HepG2 (cell line): Measurements from ENCODE around the gene SMIM36. TPM values are rescaled to one million over a fixed set of nuclear protein-coding genes. Genes with fewer than 3 reads are reported as not detected.
A peak's percentile ranks its signal among the peaks of the same experiment; 100 is the strongest.

Experiments used
- CBX5 ChIP-seq: sonication (generic); formaldehyde crosslinking; IDR thresholded peaks from 2 replicates; pipeline ENCODE4 v1.4.0; 2020; ENCODE audit warnings: missing genetic modification reagents, borderline replicate concordance
- CREB1 ChIP-seq, 2 experiments: fragments of 450-650 bp in 1 of 2; IDR thresholded peaks; 2 replicates each; pipeline ENCODE4 v1.6.1; 2016 to 2017; ENCODE audit warnings: control low read depth in 1 of 2, mild to moderate bottlenecking in 1 of 2, missing compliant biosample characterization in 1 of 2, missing genetic modification characterization in 1 of 2
- E2F1 ChIP-seq: sonication (generic); formaldehyde crosslinking; IDR thresholded peaks from 2 replicates; pipeline ENCODE4 v1.5.0; 2020; ENCODE audit warnings: missing genetic modification reagents
- ELF4 ChIP-seq: sonication (generic); formaldehyde crosslinking; IDR thresholded peaks from 2 replicates; pipeline ENCODE4 v1.5.0; 2020; ENCODE audit warnings: missing genetic modification reagents, mild to moderate bottlenecking, moderate library complexity, borderline replicate concordance
- EP300 ChIP-seq, 3 experiments: sonication (generic) in 1 of 3; formaldehyde crosslinking in 1 of 3; IDR thresholded peaks; 2 replicates each; pipeline versions ENCODE4 v1.5.1 to v1.6.1; 2011 to 2020; ENCODE audit warnings: low read depth in 2 of 3, low read length in 2 of 3, borderline replicate concordance in 1 of 3, improper control_type of control experiment in 1 of 3, mild to moderate bottlenecking in 1 of 3, missing genetic modification reagents in 1 of 3, moderate library complexity in 1 of 3
- HNF1A ChIP-seq, 2 experiments: sonication (generic) in 1 of 2; formaldehyde crosslinking in 1 of 2; IDR thresholded peaks; 2 replicates each; pipeline versions ENCODE4 v1.4.0 to v1.6.1; 2016 to 2020; ENCODE audit warnings: borderline replicate concordance in 1 of 2, low read depth in 1 of 2, mild to moderate bottlenecking in 1 of 2, missing genetic modification reagents in 1 of 2
- RXRA ChIP-seq: sonication (generic); formaldehyde crosslinking; IDR thresholded peaks from 2 replicates; pipeline ENCODE4 v1.5.1; 2020; ENCODE audit warnings: missing genetic modification reagents
- SP1 ChIP-seq, 2 experiments: fragments of 450-650 bp in 1 of 2; sonication (generic) in 1 of 2; formaldehyde crosslinking in 1 of 2; IDR thresholded peaks; 2 replicates each; pipeline versions ENCODE4 v1.4.0 to v1.6.1; 2016 to 2020; ENCODE audit warnings: missing genetic modification reagents in 1 of 2
- TRIM22 ChIP-seq: fragments of 450-650 bp; IDR thresholded peaks from 2 replicates; pipeline ENCODE4 v1.6.1; 2017
- TRIM24 ChIP-seq: sonication (generic); formaldehyde crosslinking; IDR thresholded peaks from 2 replicates; pipeline ENCODE4 v1.8.0; 2022; ENCODE audit warnings: mild to moderate bottlenecking, missing genetic modification reagents
- ZBTB44 ChIP-seq: sonication (generic); formaldehyde crosslinking; IDR thresholded peaks from 2 replicates; pipeline ENCODE4 v1.4.0; 2020; ENCODE audit warnings: missing genetic modification reagents
- ZC3H4 ChIP-seq: sonication (generic); formaldehyde crosslinking; IDR thresholded peaks from 2 replicates; pipeline ENCODE4 v1.4.0; 2020; ENCODE audit warnings: missing genetic modification reagents, borderline replicate concordance
- ZNF101 ChIP-seq: sonication (generic); formaldehyde crosslinking; IDR thresholded peaks from 2 replicates; pipeline ENCODE4 v1.4.0; 2020; ENCODE audit warnings: mild to moderate bottlenecking, low read depth, missing genetic modification reagents, borderline replicate concordance
- ZNF503 ChIP-seq: sonication (generic); formaldehyde crosslinking; IDR thresholded peaks from 2 replicates; pipeline ENCODE4 v1.4.0; 2020; ENCODE audit warnings: missing genetic modification reagents
- ZSCAN9 ChIP-seq: IDR thresholded peaks from 2 replicates; pipeline ENCODE4 v1.6.1; 2016; ENCODE audit warnings: borderline replicate concordance
- polyA plus RNA-seq, 8 experiments: library from polyadenylated mRNA; depleted of rRNA in 3 of 8; stranded (reverse) in 7 of 8; unstranded in 1 of 8; fragments of >200 nt; fragmentation: Illumina TruSeq in 4 of 8; extraction: Trizol in 4 of 8; gene quantifications; 2 replicates each; pipeline versions ENCODE4 v1.2.1 to v1.2.3, GENCODE V29; 2011 to 2016; ENCODE audit warnings: low read depth in 4 of 8, missing spikeins in 1 of 8, mixed read lengths in 1 of 8; ENCODE audit not compliant: insufficient read depth in 1 of 8
- total RNA-seq, 5 experiments: library from RNA; depleted of rRNA; stranded (reverse); fragments of >200 nt; fragmentation: Illumina TruSeq; extraction: Trizol; gene quantifications; 2 replicates each; pipeline ENCODE4 v1.2.3, GENCODE V29; 2016; ENCODE audit warnings: low read depth in 1 of 5

SMIM36 gene
- total and polyA plus RNA-seq, 2 of the 13 experiments (the other 11 are each of a cell fraction or from before 2014, with no cell fraction given), result not detected

GRCh38 chr17:55407641-55408566, 103.3 kb downstream of the SMIM36 start (continued):
- TF ChIP-seq E2F1, result 0 out of 2 replicates have a peak, but pooled peaks have one; percentile 37
- peak; percentile 67; the same call in 1 of the 2 replicates for TF ChIP-seq CBX5 (CRISPR knock-in tag)
- peak; percentile 11 to 93; a peak in 3 of 4 replicates for TF ChIP-seq EP300 (IDR thresholded peaks at IDR 0.05; ENCODE audit: low read depth in 2 of 2, low read length in 2 of 2)
- peak; percentile 68; the same call in 1 of the 2 replicates for TF ChIP-seq EP300 (CRISPR knock-in tag; IDR thresholded peaks at IDR 0.05; ENCODE audit: borderline replicate concordance)
- no peak for TF ChIP-seq CREB1 (IDR thresholded peaks at IDR 0.05)
- TF ChIP-seq CREB1 (CRISPR knock-in tag; IDR thresholded peaks at IDR 0.05), result peak; percentile 61
- TF ChIP-seq HNF1A (IDR thresholded peaks at IDR 0.05; ENCODE audit: low read depth), result peak; percentile 74
- peak; percentile 73; the same call in 1 of the 2 replicates for TF ChIP-seq HNF1A (CRISPR knock-in tag; IDR thresholded peaks at IDR 0.05; ENCODE audit: borderline replicate concordance)
- TF ChIP-seq SP1 (IDR thresholded peaks at IDR 0.05), result no peak
- TF ChIP-seq SP1 (CRISPR knock-in tag; IDR thresholded peaks at IDR 0.05), result peak; percentile 8; the same call in 1 of the 2 replicates
- peak; percentile 91 for TF ChIP-seq ZNF503 (CRISPR knock-in tag)
- TF ChIP-seq ZC3H4, result no peak
- TF ChIP-seq ZSCAN9 (CRISPR knock-in tag), result peak; percentile 75; the same call in 1 of the 2 replicates
- no peak for TF ChIP-seq ZBTB44
- TF ChIP-seq TRIM22, result no peak
- TF ChIP-seq ZNF101 (CRISPR knock-in tag), result no peak
- TF ChIP-seq RXRA (CRISPR knock-in tag), result peak; percentile 58; the same call in 1 of the 2 replicates
- TF ChIP-seq TRIM24 (CRISPR knock-in tag), result peak; percentile 31; the same call in 1 of the 2 replicates
- TF ChIP-seq ELF4, result no peak
